ENCODE measurements around the gene BROX. TPM values are rescaled to one million over a fixed set of nuclear protein-coding genes. Genes with fewer than 3 reads are reported as not detected.

BROX gene
- total RNA-seq, 1 donor from 2014 or later = 31.5 TPM

DNA sequence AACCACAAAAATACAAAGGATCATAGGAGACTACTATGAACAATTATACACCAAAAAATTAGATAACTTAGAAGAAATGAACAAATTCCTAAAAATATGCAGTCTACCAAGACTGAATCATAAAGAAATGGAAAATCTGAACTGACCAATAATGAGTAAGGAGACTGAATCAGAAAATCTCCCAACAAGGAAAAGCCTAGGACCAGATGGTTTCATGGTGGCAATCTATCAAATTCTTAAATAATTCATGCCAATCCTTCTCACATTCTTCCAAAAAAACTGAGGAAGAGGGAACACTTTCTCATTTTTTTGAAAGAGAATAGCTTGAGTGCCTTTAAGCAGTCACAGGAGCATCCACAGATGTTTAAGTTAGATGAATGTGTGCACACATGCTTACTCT lies 70.7 kb downstream of the BROX start:
- no peak overlapping the region for H3K4me3 Mint-ChIP-seq
- H3K9me3 Mint-ChIP-seq = peaks cover 13% of the 10 kb centered on the region

GRCh38 chr1:222784371-222784770 lies 72.0 kb downstream of the BROX start:
- Mint-ChIP-seq H3K4me3 (no peak overlapping the region), H3K36me3 (ENCODE audit: low read depth) (no peaks in the 10 kb centered on the region), H3K4me1 (peaks cover 14% of the 10 kb centered on the region)

More for the DNA sequence above, 70.7 kb downstream of the BROX start:
- no peaks in the 10 kb centered on the region for H3K27me3 Mint-ChIP-seq (ENCODE audit: low read depth)
- no peak overlapping the region for H3K27ac Mint-ChIP-seq (ENCODE audit: unreplicated experiment)
- H3K4me1 Mint-ChIP-seq = peaks cover 14% of the 10 kb centered on the region
- TF ChIP-seq, protein P1, sequence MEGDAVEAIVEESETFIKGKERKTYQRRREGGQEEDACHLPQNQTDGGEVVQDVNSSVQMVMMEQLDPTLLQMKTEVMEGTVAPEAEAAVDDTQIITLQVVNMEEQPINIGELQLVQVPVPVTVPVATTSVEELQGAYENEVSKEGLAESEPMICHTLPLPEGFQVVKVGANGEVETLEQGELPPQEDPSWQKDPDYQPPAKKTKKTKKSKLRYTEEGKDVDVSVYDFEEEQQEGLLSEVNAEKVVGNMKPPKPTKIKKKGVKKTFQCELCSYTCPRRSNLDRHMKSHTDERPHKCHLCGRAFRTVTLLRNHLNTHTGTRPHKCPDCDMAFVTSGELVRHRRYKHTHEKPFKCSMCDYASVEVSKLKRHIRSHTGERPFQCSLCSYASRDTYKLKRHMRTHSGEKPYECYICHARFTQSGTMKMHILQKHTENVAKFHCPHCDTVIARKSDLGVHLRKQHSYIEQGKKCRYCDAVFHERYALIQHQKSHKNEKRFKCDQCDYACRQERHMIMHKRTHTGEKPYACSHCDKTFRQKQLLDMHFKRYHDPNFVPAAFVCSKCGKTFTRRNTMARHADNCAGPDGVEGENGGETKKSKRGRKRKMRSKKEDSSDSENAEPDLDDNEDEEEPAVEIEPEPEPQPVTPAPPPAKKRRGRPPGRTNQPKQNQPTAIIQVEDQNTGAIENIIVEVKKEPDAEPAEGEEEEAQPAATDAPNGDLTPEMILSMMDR (conservative IDR thresholded peaks at IDR 0.05) = no peak
- H3K36me3 Mint-ChIP-seq (ENCODE audit: low read depth) = no peaks in the 10 kb centered on the region
- DNase-seq (ENCODE audit: low read depth, low spot score) = no peak

More at GRCh38 chr1:222784371-222784770, 72.0 kb downstream of the BROX start:
- DNase-seq (ENCODE audit: low read depth, low spot score) = no peak
- TF ChIP-seq, protein P1 (conservative IDR thresholded peaks at IDR 0.05) = no peak
- H3K27me3 Mint-ChIP-seq (ENCODE audit: low read depth) = no peaks in the 10 kb centered on the region
- H3K27ac Mint-ChIP-seq (ENCODE audit: unreplicated experiment) = no peak overlapping the region
- H3K9me3 Mint-ChIP-seq = peaks cover 12% of the 10 kb centered on the region

Other genes starting within 250 kb of the BROX start
- 0.23 and 0.42 TPM in 2 replicates for gene HHIPL2, start 164.5 kb upstream of the BROX start, total RNA-seq
- 19.7 and 22.7 TPM in 2 replicates for gene TAF1A, start 122.6 kb upstream of the BROX start, total RNA-seq
- 56.5 and 57.5 TPM in 2 replicates for gene MIA3, start 94.5 kb upstream of the BROX start, total RNA-seq
- 71.6 and 74.5 TPM in 2 replicates for gene AIDA, start 73 bp upstream of the BROX start, total RNA-seq
- 0.47 TPM in 1 of 2 replicates, not detected in the other for gene FAM177B, start 24.6 kb downstream of the BROX start, total RNA-seq
- 11.8 and 13.6 TPM in 2 replicates for gene DISP1, start 102.5 kb downstream of the BROX start, total RNA-seq